Islet precursor cell (in vitro differentiated cells): ENCODE data around the gene TCIRG1.
A peak's percentile ranks its signal among the peaks of the same experiment; 100 is the strongest.
"Not testable (repeated sequence)": the region's sequence is repeated elsewhere in the genome, so short reads cannot be mapped to it uniquely, and the experiment has no call there.

Experiments used
- DNase-seq: peaks from one replicate; pipeline ENCODE4 v3.0.0-alpha.2; 2018

TCIRG1 gene, protein sequence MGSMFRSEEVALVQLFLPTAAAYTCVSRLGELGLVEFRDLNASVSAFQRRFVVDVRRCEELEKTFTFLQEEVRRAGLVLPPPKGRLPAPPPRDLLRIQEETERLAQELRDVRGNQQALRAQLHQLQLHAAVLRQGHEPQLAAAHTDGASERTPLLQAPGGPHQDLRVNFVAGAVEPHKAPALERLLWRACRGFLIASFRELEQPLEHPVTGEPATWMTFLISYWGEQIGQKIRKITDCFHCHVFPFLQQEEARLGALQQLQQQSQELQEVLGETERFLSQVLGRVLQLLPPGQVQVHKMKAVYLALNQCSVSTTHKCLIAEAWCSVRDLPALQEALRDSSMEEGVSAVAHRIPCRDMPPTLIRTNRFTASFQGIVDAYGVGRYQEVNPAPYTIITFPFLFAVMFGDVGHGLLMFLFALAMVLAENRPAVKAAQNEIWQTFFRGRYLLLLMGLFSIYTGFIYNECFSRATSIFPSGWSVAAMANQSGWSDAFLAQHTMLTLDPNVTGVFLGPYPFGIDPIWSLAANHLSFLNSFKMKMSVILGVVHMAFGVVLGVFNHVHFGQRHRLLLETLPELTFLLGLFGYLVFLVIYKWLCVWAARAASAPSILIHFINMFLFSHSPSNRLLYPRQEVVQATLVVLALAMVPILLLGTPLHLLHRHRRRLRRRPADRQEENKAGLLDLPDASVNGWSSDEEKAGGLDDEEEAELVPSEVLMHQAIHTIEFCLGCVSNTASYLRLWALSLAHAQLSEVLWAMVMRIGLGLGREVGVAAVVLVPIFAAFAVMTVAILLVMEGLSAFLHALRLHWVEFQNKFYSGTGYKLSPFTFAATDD

DNA sequence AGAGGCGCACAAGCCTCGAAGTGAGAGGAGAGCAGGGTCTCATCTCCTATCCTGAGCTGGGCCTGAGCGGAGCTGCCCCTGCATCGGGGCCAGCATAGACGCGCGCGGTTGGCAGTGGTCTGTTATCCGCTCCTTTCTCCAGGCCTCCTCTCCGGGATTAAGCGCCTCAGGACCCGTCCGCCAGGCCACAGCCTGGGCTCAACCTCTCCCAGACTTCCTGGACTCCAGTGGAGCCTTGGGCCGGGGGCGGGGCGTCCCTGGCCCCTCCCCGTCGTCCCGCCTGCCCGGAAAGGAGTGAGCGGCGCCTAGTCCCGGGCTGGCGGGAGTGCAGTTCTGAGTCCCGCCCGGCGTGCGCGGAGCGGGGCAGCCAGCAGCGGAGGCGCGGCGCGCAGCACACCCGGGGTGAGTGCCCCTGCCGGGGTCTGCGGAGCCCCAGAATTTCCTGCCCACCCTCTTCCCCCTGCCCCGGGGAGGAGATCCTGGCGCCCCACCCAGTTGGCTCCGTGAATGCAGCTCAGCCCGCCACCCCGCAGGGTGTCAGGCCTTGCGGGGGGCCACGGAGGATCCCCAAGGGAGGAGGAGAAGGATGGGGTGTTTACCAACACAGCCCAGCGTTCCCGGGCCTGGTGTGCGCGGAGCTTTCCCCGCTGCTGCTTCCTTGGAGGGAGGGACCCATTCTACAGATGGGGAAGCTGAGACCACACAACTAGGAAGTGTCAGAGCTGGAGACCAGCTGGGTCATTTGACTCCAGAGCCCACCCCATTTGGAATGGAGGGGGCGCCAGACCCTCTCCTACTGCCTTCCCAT lies at the start of gene TCIRG1:
Gene TCIRG1, plus strand, starts transcription at position 308 of the 808 bp plus-strand sequence. CDS start 2,247 bp downstream, outside the sequence.
- DNase-seq = peak; percentile 96

DNA sequence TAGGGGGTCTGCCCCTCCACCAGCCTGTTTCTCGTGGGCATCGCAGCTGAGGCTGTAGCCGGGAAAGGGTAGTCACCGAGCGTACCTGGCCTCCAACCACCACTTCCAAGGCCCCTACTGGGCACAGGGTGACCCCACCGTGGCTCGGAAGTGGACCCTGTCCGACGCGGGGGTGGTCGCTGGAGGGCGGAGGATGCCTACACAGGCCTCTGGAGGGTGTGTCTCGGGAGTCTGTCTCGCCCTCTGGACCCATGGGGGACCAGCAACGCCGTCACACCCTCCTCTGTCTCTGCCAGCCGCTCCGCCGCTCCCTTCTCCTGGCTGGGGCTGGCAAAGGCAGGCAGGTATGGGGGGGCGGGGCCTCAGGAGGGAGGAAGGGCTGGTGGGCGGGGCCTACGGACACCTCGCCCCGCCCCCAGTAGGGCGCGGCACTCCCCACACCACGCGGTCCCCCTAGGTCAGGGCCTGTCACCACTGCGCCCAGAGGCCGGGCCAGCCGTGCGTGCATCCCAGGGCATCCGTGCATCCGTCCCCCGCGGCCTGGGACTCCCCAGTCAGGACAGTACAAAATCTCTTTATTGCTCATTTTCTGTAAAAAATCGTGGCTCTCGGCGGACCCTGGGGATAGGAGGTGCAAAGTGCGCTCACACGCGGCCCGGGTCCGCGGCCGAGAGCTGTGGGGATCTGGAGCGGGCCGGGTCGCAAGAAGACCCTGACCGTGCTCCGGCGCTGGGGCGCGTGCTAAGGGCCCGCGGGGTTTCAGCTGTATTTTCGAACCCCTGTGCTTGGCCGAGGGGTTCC lies 48.1 kb upstream of the TCIRG1 start:
- DNase-seq = peak; percentile 73

DNA sequence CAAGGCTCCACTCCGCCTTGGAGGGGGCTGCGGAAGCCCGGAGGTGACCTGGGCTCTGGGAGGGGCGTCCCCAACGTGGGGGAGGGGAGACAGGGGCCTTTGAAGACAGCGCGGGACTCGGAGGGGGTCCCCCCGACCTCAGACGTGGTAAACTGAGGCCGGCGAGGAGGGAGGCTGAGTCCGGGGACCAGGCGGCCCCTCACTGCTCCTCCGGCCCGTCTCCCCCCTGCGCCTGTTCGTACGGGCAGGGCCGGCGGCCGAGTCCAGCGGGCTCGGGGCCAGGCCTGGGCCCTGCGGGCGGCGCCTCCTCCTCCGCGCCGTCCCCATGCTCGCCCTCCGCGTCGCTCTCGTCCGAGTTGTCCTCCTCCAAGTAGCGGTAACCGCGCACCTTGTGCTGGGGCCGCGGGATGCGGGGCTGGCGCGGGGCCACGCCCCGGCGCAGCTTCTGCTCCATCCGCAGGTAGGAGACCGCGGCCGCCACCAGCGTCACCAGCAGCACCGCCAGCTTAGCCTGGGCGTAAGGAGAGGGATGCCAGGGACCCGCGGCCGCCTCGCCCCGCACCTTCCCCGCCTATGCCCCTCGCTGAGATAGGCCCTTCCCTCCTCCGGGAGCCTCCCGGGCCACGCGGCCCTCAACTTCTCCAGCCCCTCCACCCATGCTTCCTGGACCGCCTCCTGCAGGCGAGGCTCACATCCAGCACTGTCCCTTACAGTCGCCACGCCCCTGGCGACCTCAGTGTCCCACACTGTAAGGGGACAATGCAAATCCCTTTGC lies 47.3 kb upstream of the TCIRG1 start:
- not testable (repeated sequence) for DNase-seq

DNA sequence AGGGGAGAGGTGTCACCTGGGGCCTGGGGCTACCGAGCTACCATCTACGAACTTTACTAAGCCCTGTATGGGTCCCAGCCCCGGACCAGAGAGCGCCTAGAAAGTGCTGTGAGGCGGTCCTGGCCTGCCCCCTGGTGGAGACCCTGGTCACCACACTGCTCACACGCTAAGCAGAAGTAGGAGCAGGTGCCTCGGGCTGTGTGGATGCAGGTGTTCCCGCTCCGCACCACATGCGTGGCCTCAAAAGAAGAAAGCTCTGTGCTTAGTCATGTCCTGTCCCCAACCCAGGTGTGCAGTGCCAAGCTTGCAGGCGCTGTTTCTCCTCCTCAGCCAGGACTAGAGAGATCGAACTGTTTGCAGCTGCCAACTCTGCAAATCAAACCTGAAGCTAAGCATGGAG lies 45.0 kb upstream of the TCIRG1 start:
- peak; percentile 78 for DNase-seq

DNA sequence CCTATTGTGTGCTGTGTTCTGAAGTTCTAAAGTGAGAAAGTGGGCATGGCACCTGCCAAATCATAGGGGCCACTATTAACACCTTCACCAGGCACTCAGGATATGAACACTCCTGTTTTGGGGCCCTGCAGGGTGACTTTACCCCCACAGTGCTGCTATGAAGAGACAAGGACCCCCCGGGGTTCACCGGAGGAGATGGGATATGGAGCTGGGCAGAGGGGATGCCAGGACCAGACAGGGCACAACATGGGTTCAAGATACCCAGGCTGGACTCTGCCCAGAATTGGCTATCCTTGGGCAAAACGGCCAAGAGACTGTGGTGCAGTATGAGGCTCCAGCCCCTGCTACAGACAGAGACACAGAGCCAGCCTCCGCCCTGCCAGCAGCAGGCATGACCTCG lies 44.4 kb upstream of the TCIRG1 start:
- not testable (repeated sequence) for DNase-seq

DNA sequence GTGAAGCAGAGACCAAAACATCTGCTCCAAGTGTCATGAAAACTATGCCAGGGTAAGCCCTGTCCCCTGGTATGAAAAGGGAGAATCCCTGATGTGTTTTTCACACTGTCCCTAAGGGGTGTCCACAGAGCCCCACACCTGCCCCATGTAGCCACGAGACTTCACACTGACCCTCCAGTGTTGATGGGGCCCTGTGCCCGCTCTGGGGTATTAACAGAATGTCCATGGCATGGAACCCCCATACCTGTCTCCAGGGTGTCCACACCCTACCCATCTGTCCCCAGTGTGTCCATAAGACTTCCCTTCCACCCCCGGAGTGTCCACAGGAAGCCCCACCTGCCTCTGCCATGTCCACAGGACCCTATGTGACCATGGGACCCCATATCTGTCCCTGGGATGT lies 43.7 kb upstream of the TCIRG1 start:
- not testable (repeated sequence) for DNase-seq

DNA sequence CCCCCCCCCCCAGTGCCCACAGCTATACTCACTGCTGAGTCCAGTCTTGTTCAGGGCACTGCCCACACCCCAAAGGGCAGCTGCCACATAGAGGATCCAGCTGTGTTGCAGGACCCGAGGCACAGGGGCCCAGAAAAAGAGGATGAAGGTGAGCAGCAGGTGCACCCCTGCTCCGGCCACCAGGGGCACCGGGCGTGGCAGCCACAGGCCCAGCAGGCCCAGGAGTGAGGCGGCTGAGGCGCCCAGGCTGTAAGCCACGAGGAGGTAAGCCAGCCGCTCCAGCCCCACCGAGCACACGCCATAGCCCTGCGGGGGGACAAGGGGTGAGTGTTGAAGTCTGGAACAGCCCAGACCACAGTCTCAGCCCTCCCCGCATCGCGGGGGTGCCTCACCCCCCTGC lies 43.2 kb upstream of the TCIRG1 start:
- not testable (repeated sequence) for DNase-seq

DNA sequence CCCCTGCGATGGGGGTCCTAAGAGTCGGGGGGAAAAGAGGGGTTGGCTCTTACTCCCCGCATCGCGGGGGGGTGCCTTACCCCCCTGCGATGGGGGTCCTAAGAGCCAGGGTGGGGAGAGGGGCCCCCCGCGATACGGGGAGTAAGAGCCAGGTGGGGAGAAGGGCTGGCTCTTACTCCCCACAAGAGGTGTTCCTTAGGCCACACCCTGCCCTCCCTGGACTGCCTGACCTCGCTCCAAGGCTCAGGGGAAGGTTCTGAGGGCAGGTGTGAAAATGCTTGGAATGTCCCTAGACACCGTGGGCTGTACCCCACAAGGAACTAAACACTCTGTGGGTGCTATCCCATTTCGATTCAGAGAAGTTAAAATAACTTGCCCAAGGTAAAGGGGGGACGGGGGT lies 42.8 kb upstream of the TCIRG1 start:
- no peak for DNase-seq

DNA sequence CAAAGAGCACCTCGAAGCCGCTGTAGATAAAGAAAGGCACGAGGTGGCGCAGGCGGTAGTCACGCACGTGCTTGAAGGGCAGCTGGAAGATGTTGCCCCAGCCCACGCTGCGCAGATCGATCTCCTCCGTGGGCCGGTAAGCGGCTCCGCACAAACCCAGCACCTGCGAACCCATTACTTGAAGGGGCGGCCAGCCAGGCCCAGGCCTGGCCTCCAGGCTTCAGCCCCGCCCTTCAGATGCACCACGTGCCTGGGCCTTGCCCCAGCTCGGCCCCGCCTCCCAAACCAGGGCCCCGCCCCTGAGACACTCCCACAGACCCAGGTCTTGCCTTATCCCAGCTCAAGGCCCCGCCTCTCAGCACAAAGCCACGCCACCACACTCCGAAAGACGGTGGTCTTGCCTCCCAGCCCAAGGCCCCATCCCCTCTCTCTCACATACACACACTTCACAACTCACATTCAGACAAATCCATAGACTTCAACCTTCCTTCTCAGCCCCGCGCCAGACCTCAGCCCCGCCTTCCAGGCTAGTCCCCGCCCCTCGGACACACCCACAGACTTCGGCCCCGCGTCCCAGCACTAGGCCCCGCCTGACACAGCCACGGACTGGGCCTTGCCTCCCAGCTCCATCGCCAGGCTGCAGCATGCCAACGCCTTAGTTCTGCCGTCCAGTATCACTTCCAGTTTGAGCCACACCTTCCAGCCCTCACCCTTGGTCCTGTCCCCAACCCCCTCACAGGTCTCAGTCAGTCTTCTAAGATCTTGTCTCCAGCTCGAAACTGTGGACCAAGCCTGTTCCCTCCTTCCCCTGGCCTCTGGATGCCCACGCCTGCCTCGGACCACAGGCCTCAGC lies 42.0 kb upstream of the TCIRG1 start:
- DNase-seq = peak; percentile 89

DNA sequence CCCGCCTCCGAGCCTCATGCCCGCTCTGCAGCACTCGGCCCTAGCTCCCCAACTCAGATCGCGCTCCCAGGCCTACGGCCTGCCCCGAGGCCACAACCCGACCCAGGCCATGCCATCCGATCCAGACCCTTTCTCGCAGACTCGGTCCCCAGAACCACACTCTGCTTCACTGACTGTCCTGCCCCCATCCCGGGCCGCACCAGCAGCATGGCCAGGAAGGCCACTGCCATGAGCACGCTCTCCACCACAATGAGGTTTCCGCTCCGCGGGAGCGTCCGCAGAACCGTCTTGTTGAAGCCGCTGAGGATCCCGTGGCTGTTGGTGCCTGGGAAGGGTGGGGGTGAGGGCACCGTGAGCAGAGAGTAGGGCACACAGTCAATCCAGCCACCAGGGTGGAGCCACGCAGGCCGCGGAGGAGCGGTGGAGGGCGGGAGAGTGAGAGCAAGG lies 41.3 kb upstream of the TCIRG1 start:
- DNase-seq = peak; percentile 45

DNA sequence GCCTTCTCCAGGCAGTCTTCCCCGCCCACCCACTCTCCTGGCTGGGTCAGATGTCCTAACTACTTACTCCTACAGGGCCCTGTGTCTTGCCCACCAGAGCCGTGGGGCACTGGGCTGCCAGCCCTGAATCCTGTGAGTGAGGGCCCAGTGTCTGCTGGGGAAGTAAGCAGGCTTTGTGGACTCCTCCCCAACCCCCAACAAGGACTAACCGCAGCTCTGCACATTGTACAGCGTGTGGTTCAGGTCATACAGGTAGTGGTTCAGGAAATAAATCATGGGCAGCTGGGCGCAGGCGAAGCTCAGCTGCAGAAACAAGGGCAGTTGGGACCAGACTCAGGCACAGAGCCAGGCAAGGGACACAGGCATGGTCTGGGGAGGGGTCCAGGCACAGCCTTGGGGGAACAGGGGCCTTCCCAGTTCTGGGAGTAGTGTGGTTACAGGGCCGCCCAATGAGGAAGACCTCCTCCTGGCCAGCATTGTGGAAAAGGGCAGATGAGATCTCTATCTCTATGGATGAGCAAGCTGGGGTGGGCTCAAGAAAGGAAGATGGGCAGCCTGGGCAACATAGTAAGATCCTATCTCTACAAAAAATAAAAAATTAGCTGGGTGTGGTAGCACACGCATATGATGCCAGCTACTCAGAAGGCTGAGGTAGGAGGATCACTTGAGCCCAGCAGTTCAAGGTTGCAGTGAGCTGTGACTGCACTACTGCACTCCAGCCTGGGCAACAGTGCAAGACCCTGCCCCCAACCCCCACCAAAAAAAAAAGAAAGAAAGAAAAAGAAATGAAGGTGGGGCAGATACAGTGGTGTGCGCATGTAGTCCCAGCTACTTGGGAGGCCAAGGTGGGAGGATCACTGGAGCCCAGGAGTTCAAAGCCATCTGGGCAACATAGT lies 40.4 kb upstream of the TCIRG1 start:
- peak; percentile 47 for DNase-seq

DNA sequence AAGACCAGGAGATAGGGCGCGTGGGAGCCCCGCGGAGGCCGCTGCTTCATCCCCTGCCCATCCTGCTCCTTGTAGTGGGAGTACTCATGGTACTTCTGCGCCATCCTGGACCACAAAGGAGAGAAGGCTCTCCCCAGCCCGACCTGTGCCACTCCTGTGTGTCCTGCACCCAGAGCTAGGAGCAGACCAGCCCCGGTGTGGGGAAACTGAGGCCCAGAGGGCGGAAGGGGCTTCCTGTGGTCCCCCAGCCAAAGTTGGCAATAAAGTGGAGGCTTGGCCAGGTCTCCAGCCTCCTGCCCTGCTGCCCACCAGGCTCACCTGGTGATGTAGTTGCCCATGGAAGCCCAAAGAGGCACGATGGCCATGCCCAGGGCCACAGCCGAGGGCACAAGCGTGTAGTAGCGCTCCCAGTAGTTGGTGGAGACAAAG lies 39.6 kb upstream of the TCIRG1 start:
- DNase-seq = no peak

DNA sequence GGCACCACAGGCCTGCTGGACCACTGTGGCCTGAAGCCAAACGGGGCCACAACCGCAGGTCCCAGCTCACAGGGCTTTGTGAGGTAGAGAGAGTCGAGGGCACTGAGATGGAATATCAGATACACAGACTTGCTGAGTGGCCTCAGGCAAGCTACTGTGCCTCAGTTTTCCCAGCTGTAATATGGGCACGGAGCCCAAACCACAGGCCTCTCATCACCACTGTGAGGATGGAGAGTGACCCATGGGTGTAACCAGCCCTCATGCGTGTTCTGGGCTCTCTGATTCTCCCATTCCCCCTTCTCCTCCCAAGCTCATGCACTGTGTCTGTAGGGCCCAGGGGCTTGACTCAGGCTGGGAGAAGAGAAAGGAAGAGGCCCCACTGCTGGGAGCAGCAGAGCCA lies 39.1 kb upstream of the TCIRG1 start:
- DNase-seq = no peak

DNA sequence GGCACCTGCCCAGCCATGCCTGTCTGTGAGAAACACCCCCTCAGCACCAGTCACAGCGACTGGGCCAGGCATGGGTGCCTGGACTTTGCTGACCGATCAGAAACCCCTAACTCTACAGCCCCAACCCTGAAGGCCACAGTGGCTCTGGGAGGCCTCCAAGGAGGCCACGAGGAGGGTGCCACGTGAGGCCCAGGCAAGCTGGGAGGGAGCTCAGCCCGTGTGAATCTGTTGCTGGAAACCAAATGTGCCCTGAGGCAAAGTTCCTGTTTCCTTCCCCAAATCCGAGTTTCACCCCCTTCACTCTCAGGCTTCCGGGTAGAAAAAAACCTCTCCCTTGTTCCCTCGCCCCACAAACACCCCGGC lies 36.3 kb upstream of the TCIRG1 start:
- DNase-seq = no peak

DNA sequence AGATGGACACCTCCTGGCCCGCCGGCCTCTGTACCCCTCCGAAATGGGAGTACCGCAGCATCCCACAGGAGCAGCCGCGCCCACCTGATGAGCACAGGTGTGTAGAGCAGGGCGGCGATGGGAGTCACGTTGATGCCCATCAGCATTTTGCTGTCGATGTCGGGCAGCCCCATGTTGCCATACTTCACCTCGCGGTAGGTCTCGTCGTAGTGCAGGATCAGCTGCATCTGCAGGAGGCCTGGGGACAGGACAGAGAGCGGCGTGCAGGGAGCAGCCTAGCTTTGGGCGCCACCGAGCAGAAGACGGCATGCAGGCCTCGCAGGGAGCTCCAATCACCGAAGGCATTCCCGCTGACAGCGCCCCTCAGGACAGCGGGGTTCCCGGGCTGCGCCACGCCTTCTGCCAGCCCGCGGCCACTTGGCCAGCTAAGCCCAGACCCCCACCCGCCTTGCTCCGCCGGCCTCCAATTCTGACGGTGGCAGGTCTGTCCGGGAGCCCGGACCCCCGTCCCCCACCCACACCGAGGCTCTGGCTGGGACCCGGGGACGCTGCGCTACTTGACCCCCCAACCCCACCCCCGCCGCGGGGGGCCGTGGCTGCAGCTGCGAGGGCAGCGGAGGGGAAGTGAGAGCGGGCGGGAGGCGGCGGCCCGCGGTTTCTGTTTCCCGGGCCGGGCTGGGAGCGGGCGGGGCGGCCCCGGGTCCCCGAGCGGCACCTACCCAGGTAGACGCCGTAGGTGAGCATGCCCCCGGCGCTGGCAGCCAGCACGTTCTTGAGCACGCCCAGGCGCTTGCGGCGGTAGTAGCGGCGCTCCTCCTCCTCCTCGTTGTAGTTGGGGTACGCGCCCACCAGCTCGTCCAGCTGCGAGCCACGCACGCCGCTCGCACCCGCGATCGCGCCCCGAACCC lies 35.6 kb upstream of the TCIRG1 start:
- DNase-seq = peak; percentile 67

DNA sequence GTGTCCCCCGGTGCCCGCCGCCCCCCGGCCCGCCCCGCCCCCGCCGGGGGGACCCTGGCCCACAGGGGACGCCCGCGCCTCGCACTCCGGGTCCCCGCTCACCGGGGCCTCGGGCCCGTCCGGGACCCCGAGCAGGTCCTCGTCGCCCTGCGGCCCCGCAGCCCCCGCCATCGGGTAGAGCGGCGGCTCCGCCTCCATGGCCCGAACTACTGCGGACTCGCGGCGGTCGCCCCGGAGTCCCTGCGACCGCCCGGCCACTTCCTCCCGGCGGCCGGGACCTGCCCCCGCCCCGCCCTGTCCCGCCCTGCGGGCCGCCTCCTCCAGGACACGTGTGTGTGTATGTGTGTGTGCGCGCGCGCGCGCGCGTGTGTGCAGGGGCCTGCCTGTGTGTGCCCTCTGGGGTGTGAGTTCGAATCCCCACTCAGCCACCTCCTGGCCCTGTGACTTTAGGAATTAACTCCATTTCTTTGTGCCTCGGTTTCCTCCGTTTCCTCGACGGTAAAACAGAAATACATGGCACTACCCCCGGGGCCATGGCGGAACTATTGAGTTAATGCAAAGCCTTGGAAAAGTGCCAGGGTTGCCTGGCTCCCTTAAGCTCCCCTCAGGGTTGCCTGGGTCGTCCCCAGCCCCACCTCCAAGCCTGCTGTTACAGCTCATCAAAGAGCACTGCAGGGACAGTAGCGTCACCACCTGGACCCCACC lies 34.8 kb upstream of the TCIRG1 start, which contains the start of gene UNC93B1:
Gene UNC93B1, minus strand, starts transcription at position 252 of the 705 bp plus-strand sequence. Its CDS starts 54 bp downstream, at position 198.
- peak; percentile 92 for DNase-seq
